T-helper 1 cell treated with Interleukin-12 subunit alpha and Interleukin-12 subunit beta and Interleukin-4 antibody, amounts not matched to agents 30 ng/mL and 1 ng/mL, for 36 hours (primary cell): ENCODE results near the gene CLIC1. TPM values are rescaled to one million over a fixed set of nuclear protein-coding genes. Genes with fewer than 3 reads are reported as not detected.

Experiments
- intact Hi-C: fragments of 100-400 bp; cut with micrococcal nuclease; formaldehyde crosslinking; loops from one replicate; pipeline ENCODE4 v1.15.1; 2024
- total RNA-seq: library from RNA; stranded (reverse); gene quantifications from 2 replicates; pipeline ENCODE4 v1.2.3, GENCODE V29; 2022

The CLIC1 gene
- total RNA-seq, 1 donor from 2014 or later = 517 TPM

- intact Hi-C loops = loop anchor here (1.0 kb wide), 2 partner anchors 21 to 88 kb away; no protein-coding TSS in a partner anchor
Observed at GRCh38 chr6:31681135-31681671, 55.1 kb downstream of the CLIC1 start.

Other genes with a start within 250 kb of the CLIC1 start
- 55.3 and 58.5 TPM in 2 replicates for gene MICB, start 238.4 kb downstream of the CLIC1 start, total RNA-seq
- gene MCCD1, start 207.6 kb downstream of the CLIC1 start, total RNA-seq = not detected in 2 replicates
- 422 and 431 TPM in 2 replicates for gene DDX39B, start 194.5 kb downstream of the CLIC1 start, total RNA-seq
- gene ATP6V1G2, start 189.9 kb downstream of the CLIC1 start, total RNA-seq = 1.2 and 1.4 TPM in 2 replicates
- gene NFKBIL1, start 188.9 kb downstream of the CLIC1 start, total RNA-seq = 14.5 and 16.4 TPM in 2 replicates
- 204 and 212 TPM in 2 replicates for gene LTA, start 164.2 kb downstream of the CLIC1 start, total RNA-seq
- gene TNF, start 161.0 kb downstream of the CLIC1 start, total RNA-seq = 171 and 172 TPM in 2 replicates
- 2,430 and 2,468 TPM in 2 replicates for gene LTB, start 154.1 kb downstream of the CLIC1 start, total RNA-seq
- 149 and 171 TPM in 2 replicates for gene LST1, start 150.3 kb downstream of the CLIC1 start, total RNA-seq
- gene NCR3, start 143.5 kb downstream of the CLIC1 start, total RNA-seq = 48.5 and 52.7 TPM in 2 replicates
- 47.7 and 54.0 TPM in 2 replicates for gene AIF1, start 121.3 kb downstream of the CLIC1 start, total RNA-seq
- 230 and 237 TPM in 2 replicates for gene PRRC2A, start 115.8 kb downstream of the CLIC1 start, total RNA-seq
- gene BAG6, start 83.9 kb downstream of the CLIC1 start, total RNA-seq = 262 and 284 TPM in 2 replicates
- gene APOM, start 80.6 kb downstream of the CLIC1 start, total RNA-seq = 1.9 and 2.0 TPM in 2 replicates
- 24.7 and 25.7 TPM in 2 replicates for gene C6orf47, start 75.8 kb downstream of the CLIC1 start, total RNA-seq
- gene GPANK1, start 71.5 kb downstream of the CLIC1 start, total RNA-seq = 29.3 and 30.0 TPM in 2 replicates
- gene CSNK2B, start 70.5 kb downstream of the CLIC1 start, total RNA-seq = 219 and 224 TPM in 2 replicates
- 27.5 and 29.1 TPM in 2 replicates for gene LY6G5B, start 66.6 kb downstream of the CLIC1 start, total RNA-seq
- gene LY6G5C, start 55.5 kb downstream of the CLIC1 start, total RNA-seq = 6.3 TPM in 2 replicates
- gene ABHD16A, start 33.2 kb downstream of the CLIC1 start, total RNA-seq = 53.6 and 59.7 TPM in 2 replicates
- gene LY6G6F, start 29.7 kb downstream of the CLIC1 start, total RNA-seq = not detected in 2 replicates
- not detected in 2 replicates for gene LY6G6D, start 21.2 kb downstream of the CLIC1 start, total RNA-seq
- gene LY6G6C, start 14.8 kb downstream of the CLIC1 start, total RNA-seq = 0.41 TPM in 1 of 2 replicates, not detected in the other
- gene MPIG6B, start 13.2 kb downstream of the CLIC1 start, total RNA-seq = not detected in 2 replicates
- gene DDAH2, start 7.2 kb downstream of the CLIC1 start, total RNA-seq = 12.2 and 14.4 TPM in 2 replicates
- gene MSH5, start 3.5 kb upstream of the CLIC1 start, total RNA-seq = 47.8 and 51.5 TPM in 2 replicates
- 12.2 and 12.8 TPM in 2 replicates for gene SAPCD1, start 26.1 kb upstream of the CLIC1 start, total RNA-seq
- gene VWA7, start 40.8 kb upstream of the CLIC1 start, total RNA-seq = 6.0 and 6.2 TPM in 2 replicates
- gene VARS1, start 59.2 kb upstream of the CLIC1 start, total RNA-seq = 77.4 and 78.9 TPM in 2 replicates
- 85.4 and 89.3 TPM in 2 replicates for gene LSM2, start 70.4 kb upstream of the CLIC1 start, total RNA-seq
- gene HSPA1L, start 78.8 kb upstream of the CLIC1 start, total RNA-seq = 3.7 TPM in 2 replicates
- 155 and 159 TPM in 2 replicates for gene HSPA1A, start 79.0 kb upstream of the CLIC1 start, total RNA-seq
- 82.7 and 85.0 TPM in 2 replicates for gene HSPA1B, start 91.2 kb upstream of the CLIC1 start, total RNA-seq
- gene NEU1, start 126.3 kb upstream of the CLIC1 start, total RNA-seq = 33.2 and 33.8 TPM in 2 replicates
- 0.34 TPM in 1 of 2 replicates, not detected in the other for gene SLC44A4, start 142.5 kb upstream of the CLIC1 start, total RNA-seq
- 61.0 and 61.6 TPM in 2 replicates for gene EHMT2, start 161.2 kb upstream of the CLIC1 start, total RNA-seq
- gene ZBTB12, start 165.6 kb upstream of the CLIC1 start, total RNA-seq = 2.0 and 2.2 TPM in 2 replicates
- 0.12 and 1.7 TPM in 2 replicates for gene C2, start 191.2 kb upstream of the CLIC1 start, total RNA-seq
- 0.22 and 0.59 TPM in 2 replicates for gene CFB, start 209.6 kb upstream of the CLIC1 start, total RNA-seq
- 75.3 and 83.4 TPM in 2 replicates for gene NELFE, start 222.4 kb upstream of the CLIC1 start, total RNA-seq
- 93.7 and 100 TPM in 2 replicates for gene SKIC2, start 222.6 kb upstream of the CLIC1 start, total RNA-seq
- gene DXO, start 235.6 kb upstream of the CLIC1 start, total RNA-seq = 19.9 and 20.8 TPM in 2 replicates
- gene C4A, start 245.5 kb upstream of the CLIC1 start, total RNA-seq = 4.0 and 4.6 TPM in 2 replicates